ENCODE results near the gene PHF21A.

- TF ChIP-seq TEAD4 (IDR thresholded peaks at IDR 0.05; ENCODE audit: low read depth, low read length) (no peak), CTCF (IDR thresholded peaks at IDR 0.05; ENCODE audit: control extremely low read depth in 1 of 3, insufficient read depth in 1 of 3, low read depth in 1 of 3, low read length in 3 of 3) (no peak), EGR1 (IDR thresholded peaks at IDR 0.05; ENCODE audit: borderline replicate concordance, low read depth, low read length) (no peak)
Measured at GRCh38 chr11:45949992-45950407, 171.3 kb downstream of the PHF21A start.
